Stimulated activated naive CD8-positive, alpha-beta T cell treated with anti-CD3 and anti-CD28 coated beads, Interleukin-15, Interleukin-2, amounts not matched to agents 100 U/mL and 50 U/mL, for 24 hours (primary cell): ENCODE results near the gene SHPK.
A peak's percentile ranks its signal among the peaks of the same experiment; 100 is the strongest.

Experiments used
- ATAC-seq: fragments of 150-1000 bp; cut with Tn5 transposase; one replicate; pipeline ENCODE4 v1.10.0; 2021
- DNase-seq: peaks from one replicate; pipeline ENCODE4 v3.0.0; 2021

SHPK gene

DNA sequence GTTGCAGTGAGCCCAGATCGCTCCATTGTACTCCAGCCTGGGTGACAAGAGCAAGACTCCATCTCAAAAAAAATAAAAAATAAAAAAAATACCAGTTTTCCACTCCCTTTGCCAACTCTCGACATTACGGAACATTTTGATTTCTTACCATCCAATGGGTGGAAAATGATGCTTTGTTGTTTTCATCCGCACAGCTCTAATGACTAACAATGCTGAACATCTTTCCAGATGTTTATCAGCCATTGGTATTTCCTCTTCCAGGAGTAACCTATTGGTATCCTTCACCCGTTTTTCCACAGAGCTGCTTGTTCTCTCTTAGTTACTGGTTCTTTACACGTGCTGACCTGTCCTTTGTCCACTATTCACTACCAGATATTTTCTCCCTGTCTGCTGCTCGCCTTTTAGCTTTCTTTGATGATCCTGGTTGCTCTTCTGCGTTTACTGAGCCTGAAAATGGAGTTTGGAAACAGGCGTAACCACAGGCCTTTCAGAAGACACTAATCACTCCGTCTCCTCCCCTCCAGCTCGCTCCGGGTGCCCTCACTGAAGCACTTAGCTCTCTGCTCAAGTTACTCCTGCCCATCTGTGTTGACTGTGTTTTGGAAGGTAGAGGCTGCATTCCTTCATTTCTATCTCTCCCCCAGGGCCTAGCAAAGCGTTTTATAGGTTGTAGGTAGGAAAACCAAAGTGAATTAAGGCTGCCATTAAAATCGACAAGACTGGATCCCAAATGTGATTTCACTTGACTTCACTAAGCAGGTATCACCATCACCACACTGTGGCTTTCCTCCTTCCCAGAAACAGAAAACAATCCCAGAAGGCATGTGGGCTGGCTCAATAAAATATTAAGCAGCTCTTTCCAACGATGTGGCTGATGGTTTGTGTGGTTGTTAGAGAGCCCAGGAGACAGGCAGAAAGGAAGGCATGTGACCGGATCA, 8.9 kb downstream of the SHPK start:
- ATAC-seq (no peak), DNase-seq (no peak)

DNA sequence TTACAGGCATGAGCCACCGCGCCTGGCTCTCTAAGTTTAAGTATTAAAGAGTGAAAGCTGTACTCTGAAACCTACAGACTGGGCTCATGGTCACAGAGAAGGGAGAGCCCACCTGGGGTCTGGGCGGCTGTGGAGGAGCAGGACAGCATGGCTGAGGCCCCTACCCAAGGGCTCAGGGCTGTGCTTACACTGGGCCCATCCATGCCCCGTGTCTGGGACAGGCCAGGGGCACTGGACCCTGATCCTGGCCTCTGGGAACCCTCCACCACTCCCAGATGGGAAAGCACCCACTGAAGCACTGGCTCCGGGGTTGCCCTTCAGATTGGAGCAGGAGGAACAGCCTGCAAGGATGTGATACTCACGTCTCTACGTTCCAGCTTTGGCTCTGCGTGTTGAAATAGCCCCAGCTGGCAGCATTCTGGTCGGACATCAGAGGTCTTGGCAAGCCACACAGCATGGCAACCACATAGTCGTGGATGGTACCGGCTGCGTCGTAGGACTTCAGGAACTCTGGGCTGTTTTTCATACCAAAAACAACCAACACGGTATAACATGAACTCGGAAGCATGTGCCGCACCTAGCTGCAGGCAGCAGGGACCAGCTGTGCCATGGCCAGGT, 13.0 kb downstream of the SHPK start:
- DNase-seq = no peak
- no peak for ATAC-seq

DNA sequence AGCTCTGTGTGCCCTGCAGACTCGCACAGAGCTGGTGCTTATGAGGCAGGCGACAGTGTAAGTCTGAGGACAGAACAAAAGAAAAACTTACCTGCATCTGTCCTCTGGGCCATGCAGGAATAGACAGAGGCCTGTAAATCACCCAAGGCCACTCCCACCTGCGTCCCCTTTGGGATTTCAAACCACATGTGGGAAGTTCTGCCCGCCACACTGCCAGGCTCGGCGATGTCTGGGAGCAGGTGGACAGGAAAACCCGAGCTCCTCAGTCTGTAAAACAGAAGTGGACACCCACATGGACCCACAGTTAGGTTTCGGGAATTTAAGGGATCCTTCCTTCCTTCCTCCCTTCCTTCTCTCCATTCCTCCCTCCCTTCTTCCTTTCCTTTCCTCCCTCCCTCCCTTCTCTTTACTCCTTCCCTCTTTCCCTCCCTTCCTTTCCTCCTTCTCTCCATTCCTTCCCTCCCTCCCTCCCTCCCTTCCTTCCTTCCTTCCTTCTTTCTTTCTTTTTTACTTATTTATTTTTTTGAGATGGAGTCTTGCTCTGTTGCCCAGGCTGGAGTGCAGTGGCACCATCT, 14.8 kb downstream of the SHPK start:
- DNase-seq (no peak), ATAC-seq (no peak)

DNA sequence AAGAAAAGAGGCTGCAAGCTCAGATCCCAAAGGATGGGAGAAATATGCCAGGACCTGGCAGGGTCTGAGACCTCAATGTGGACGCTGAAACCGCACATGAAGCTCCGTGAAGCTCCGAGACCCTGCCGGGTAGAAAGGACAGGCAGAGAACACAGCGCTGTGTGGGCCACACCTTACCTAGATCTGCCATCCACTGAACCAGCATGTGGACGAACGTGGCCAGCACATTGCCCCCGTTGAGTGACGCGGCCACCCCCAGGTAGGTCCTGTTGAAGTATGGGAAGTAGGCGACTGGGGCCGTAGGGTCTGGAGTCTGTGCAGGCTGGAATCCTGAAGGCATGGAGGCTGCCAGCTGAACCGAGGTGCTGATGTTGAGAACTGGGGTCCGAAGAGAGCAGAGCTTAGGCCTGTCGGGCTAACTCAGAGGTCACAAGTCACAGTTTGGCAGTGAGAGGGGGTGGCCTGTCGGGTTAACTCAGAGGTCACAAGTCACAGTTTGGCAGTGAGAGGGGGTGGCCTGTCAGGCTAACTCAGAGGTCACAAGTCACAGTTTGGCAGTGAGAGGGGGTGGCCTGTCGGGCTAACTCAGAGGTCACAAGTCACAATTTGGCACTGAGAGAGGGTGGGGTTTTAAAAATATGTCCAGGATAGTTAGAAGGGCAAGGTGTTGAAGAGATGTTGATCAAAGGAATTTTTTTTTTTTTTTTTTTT, 20.7 kb downstream of the SHPK start:
- DNase-seq (no peak), ATAC-seq (peak; percentile 28)

DNA sequence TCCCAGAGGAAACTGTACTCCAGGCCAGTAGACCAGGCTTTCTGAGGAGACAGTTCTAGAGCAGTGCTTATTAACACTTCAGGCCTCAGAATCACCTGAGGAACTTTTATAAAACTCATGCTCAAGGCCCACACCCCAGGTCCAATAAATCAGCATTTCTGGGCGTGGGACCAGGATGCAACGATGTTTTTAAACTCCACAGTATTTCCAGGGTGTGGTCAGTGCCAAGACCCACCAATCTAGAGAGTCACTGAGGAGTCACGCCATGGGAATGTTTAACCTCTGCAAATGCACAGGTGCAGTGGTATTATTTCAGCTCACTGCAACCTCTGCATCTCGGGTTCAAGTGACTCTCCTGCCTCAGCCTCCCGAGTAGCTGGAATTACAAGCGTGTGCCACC, 22.9 kb downstream of the SHPK start:
- no peak for DNase-seq
- ATAC-seq = no peak

DNA sequence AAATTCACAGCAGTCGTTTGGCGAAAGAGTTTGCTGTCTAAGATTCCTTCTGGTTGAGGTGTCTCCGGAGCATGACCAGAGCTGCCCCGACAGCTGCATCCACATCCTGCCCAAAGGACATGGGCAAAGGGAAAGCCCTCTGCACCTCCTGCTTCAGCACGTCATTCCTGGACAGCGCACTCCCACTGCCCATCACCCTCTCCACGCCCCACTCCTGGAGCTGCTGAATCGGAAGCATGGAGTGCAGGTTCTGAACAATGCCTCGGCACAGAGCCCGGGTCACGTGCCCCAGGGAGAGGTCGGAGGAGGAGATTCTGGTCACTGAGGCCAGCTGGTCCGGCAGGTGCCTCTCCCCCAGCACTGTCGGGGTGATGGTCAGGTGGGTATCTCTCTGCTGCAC, 25.5 kb downstream of the SHPK start:
- DNase-seq (no peak), ATAC-seq (no peak)

DNA sequence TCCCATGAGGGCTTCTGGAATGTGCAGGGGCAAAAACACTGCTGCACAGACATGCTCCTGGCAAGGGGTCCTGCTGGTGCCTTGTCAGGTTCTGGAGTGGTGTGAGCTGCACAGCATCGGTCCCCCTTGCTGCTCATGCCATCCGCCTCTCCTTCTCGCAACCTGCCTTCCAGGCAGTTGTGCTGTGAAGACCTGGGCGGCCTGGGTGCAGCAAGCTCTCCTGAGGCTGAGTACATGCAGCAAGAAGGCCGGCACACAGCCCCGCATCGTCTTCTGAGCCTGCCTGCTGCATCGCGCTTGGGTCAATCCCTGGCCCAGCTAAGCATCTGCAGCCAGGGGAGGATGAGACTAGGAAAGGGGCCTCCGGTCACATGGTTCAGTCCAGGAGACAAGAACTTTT, 26.4 kb downstream of the SHPK start:
- DNase-seq = no peak
- ATAC-seq = no peak

DNA sequence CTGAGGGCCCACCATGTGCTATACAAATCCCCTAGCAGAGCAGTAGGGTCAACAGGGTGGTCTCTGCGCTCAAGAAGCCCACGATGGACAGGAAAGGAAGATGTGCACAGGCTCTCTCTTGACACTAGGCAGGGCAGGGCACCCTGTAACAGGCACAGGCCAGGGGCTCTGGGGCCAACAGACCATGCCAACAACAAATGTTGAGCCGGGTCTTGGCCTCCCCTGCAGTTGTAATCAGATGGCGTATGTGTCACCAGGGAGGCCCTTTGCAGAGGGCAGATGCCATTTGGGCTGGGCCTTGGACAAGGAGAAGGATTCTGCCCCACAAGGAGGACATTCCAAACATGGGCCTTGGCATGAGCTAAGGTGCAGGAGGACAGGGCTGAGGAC, 32.2 kb downstream of the SHPK start:
- DNase-seq = no peak
- ATAC-seq = no peak

DNA sequence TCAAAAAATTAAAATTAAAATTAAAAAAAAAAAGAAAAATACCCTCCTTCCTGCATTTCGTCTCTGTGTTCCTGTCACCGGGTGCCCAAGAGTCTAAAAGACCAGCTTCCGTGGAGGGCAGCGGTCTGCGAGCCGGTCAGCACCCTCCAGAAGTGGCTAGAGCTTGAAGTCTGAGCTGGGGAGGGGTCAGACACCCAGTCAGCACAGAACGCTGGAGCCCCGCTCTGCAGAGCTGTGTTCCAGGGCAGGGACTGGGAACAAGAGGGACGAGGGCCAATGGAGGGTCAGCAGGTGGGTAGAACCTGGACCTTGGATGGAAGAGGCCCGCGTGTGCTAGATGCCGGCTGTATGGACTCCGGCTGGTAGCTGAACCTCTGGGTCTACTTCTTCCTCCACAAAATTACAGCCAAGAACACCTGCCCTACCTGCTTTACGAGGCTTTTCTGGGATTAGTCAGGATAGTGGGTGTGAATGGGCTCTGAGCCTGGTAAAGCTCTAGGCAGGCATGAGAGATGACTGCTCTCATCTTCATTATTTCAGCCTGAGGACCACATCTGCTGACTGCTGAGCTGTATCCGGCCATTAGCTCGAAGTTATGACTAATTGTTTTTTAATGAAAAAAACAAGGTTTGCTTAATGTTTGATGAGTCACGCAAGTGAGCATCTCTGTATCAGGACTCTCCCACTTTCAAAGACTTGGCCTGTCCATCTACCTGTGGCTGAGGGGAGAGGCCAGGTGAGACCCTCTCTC, 32.8 kb downstream of the SHPK start:
- ATAC-seq (no peak), DNase-seq (no peak)

DNA sequence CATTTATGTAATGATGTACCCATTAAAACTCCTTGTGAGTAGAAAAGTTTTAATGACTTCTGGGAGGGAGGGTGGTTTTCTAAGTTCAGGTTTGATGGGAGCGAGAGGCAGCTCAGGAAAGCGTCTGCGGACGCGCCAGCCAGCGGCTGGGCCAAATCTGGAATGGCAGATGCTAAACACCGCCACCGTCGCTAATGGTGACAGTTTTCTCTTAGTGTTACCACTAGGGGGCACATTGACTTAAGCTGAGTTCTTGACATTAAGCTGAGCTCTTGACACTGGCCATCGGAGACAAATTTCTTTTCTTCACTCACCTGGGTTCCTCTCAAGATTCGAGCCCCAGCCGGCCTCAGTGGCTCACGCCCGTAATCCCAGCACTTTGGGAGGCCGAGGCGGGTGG, 33.6 kb downstream of the SHPK start:
- ATAC-seq = no peak
- DNase-seq = peak; percentile 23

DNA sequence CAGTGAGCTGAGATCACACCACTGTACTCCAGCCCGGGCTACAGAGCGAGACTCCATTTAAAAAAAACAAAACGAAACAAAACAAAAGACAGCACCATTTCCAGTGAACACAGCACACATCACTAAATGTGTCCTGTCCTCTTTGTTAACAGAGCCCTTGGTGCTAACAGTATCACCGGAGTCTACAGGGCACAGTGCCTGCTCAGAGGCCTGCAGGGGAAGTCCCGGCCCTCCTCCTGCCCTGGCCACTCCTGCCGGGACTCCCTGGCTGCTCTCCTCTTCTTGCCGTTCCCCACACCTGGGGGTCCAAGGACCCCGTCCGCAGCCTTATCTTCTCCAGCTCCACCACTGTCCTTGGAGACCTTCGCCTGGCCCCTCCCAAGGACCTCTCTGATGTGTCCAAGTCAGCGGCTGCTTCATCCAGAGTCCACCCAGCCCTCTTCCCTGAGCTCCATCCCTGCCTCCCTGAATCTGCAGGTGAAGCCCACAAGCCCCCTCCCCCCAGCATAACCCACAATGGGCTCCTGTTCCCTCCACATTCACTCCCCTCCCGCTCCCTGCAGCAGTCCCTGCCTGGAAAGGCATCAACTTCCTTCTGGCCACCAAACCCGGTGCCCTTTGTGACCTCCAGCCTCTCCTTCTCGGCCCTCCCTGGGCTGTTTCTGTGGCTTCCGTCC, 35.4 kb downstream of the SHPK start:
- no peak for ATAC-seq
- no peak for DNase-seq

DNA sequence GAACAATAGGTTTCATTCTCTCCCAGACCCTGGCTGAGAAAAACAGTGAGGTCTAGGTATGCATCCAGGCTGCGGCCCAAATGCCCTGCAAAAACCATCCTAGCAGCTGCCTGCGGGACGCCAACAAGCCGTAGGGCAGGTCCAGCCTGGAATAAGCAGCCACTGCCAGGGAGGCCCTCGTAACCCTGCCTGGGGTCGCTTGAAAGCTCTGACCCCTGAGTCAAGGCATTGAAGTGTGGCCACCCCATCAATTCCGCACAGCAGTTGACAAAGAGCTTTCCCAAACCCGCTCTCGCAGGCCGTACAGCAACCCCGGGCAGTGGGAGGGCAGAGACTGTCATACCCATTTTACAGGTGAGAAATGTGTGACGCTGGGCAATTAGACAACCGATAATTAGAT, 38.0 kb downstream of the SHPK start:
- DNase-seq (no peak), ATAC-seq (no peak)

DNA sequence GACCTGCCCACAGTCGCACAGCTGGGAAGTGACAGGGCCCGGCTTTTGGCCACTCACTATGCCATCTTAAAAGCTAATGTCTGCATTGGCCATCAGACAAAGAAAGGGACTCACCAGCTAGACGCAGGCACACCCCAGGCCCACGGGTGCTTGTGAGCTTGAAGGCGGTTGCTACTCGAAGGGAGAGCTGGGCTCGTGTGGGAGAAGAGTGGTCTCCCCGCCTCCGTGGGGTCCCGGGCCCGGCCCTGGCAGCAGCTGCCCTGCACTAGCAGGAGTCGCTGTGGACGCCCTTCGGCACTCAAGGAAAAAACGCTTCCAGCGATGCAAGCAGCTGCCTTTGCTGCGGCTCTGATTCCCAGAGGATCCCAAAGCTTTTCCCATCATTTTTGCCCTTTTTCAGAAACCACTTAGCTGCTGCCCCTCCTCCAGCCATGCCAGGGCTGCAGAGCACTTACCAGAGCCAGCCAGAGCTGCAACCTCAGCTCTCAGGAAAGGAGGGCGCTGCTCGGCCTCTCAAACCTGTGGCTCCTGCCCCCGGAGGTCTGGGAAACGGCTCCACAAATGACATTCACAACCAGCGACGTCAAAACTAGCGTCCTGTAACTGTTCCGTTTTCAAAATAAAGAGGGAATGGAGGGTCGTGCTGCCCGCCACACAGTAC, 39.1 kb downstream of the SHPK start:
- DNase-seq (no peak), ATAC-seq (no peak)

DNA sequence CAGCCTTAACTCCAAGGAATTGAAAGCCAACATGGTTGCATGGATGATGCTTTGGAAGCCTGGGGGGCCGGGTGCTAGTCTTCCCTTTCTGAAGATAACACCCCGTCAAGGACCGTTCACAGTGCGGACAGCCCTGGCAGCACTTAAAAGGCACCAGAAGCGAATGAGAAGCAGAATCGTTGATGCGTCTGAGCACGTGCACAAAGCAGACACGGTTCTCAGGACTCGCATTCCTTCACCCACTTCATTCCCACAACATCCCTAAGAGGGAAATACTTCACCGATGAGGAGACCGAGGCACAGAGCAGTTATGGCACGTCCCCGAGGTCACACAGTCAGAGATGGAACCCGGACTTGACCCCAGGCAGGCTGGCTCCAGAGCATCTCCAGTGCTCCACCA, 41.1 kb downstream of the SHPK start:
- no peak for DNase-seq
- ATAC-seq = no peak

DNA sequence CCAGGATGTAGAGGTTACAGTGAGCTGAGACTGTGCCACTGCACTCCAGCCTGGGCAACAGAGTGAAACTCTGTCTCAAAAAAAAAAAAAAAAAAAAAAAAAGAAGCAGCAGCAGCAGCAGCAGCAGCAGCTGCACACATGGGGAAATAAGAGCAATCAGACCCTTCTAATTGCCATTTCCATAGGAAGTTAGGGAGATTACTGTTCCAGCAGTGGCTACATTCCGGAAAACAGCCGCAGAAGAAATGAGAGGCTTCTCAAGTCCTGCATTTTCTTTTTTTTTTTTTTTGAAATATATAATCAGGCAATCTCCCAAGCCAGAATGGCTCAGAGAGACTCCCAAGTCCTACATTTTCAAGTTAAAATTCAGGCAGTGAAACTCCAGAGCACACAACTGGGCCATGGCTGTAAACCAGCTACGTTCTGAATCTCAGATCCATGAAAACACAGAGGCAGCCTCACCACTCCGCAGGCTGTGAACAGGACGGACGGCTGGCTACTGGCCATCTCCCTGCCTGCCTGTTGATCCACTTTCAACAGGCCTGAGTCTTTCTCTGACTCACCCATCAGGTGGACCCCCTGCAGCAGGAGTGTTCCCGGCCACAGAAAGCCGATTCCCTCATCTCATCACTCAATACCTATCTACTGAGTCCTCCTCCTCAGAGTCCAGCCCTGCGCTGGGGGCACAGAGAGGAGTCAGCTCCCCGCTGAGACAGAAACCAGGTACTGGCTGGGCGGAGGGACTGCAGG, 41.8 kb downstream of the SHPK start:
- ATAC-seq = no peak
- DNase-seq = no peak

DNA sequence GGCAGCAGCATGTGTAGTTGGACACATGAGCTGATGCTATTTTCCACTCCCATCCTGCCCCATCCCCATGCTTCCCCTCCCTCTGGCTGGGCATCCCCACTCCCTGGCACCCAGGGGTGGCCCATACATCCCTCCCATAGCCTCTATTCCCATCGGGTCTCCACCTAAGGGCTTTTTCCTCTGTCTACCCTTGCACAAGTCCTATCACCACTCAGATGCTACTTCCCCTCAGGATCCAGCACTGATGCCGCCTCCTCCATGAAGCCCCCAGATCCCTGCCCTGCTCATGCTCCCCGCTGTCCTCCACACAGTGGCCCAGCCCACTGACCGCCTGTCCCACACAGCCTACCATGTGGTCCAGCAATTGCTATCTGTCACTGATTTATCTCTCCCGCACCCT, 42.7 kb downstream of the SHPK start:
- DNase-seq (no peak), ATAC-seq (no peak)

DNA sequence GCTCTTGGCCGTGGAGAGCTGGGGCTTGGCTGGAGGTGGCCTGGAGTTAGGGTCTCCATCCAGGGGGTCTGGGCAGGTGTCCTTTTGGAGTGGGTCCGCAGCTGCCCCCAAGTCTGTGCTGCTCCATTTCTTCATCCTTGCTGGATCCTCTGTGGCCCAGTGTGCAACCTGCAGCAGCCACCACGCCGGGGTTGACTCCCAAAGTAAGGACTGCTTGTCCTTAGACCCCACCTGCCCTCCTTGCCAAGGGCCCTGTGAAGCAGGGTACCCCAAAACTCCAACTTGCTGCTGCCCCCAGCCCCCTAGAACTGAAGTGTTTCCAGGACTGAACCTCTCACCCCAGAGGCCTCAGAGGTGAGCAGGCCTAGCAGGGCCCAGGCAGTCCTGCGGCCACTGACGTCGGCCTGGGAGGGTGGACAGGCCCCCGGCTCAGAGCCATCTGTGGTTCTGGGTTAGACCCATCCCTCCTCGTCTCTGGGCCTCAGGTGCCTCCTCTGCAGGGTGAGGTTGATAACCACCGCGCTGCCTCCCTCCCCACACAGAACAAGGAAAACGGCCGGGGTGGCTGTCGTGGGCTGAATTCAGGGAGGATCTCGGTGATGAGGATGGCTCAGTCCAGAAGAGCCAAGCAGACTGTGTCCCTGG, 43.7 kb downstream of the SHPK start:
- DNase-seq = no peak
- no peak for ATAC-seq

DNA sequence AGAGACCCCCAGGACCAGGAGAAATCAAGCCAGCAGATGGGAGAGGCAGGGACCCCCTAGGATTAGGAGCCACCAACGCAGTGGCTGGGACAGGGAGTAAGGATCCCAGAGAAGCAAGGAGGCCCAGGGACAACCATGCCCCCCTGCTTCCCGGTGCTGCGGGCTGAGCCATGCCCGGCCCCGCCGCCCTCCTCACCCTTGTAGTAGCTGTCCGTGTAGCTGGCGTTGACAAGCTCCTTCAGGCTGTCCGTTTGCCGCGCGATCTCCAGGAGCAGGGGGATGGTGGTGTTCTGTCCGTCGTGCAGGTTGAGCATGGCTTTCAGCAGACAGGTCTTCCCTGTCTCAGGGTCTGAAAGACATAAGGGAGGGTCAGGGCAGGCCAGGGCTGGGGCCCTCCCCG, 45.3 kb downstream of the SHPK start:
- no peak for DNase-seq
- ATAC-seq = no peak

DNA sequence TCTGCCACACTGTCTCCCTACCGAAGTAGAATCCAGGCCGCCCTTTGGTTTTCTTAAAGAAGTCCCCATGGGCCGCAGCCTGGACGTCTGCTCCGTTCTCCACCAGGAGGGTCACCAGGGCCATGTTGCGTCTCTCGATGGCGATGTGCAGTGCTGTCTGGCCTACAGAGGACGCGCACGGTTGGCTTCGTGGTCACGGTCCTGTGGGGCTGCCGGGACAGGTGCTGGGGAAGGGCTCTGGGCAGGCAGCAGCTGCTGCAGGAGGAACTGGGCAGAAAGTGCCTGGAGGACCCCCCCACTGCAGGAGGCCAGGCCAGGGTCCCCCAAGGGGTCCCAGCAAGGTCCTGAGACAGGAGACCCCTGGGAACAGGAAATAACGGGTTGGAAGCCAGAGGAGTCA, 45.8 kb downstream of the SHPK start:
- DNase-seq (no peak), ATAC-seq (no peak)

DNA sequence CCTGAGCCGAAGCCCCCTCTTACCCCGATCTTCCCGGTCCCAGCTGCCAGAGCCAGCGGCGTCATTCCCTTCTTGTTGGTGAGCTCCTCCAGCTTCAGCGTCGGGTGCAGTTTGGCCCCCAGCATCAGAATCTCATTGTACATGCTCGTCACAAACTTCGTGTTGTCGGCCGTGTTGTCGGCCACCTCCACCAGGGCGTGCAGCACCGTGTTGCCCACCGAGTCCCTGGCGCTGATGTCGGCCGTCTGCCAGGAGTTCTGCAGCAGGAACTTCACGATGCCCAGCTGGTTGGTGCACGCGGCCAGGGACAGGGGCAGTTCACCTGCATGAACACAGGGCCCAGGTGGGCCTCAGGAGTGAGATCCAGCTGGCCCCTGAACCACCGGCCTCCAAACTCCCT, 46.3 kb downstream of the SHPK start:
- no peak for ATAC-seq
- DNase-seq = no peak
